GM06990 (cell line): ENCODE data around the gene NLGN3.

Experiments
- DNase-seq: peaks from one replicate; pipeline ENCODE4 v3.0.0-alpha.2; 2011; ENCODE audit not compliant: insufficient read length; ENCODE audit errors: extremely low read depth
- H3K27me3 ChIP-seq: replicated peaks from 2 replicates; pipeline ENCODE4 v1.6.0; 2011; ENCODE audit warnings: low read length; ENCODE audit not compliant: control insufficient read depth, insufficient read depth
- H3K36me3 ChIP-seq: 2 replicates; pipeline ENCODE4 v1.5.1; 2011; ENCODE audit warnings: low read length; ENCODE audit not compliant: control insufficient read depth, insufficient read depth
- H3K4me3 ChIP-seq: replicated peaks from 2 replicates; pipeline ENCODE4 v1.5.1; 2011; ENCODE audit warnings: low read depth, mild to moderate bottlenecking, control low read depth, low read length
- CTCF ChIP-seq: IDR thresholded peaks from 2 replicates; pipeline ENCODE4 v1.5.1; 2011; ENCODE audit warnings: low read length, control low read depth, mild to moderate bottlenecking, inconsistent platforms; ENCODE audit not compliant: insufficient read depth, poor library complexity, severe bottlenecking

The NLGN3 gene

GRCh38 chrX:71210816-71211215, 66.2 kb downstream of the NLGN3 start:
- no peak overlapping the region for H3K4me3 ChIP-seq
- DNase-seq = no peak
- TF ChIP-seq CTCF = no peak
- H3K27me3 ChIP-seq = no peaks in the 10 kb centered on the region
- H3K36me3 ChIP-seq = no peaks in the 10 kb centered on the region

GRCh38 chrX:71212536-71212935, 67.9 kb downstream of the NLGN3 start:
- no peak overlapping the region for H3K4me3 ChIP-seq
- no peaks in the 10 kb centered on the region for H3K27me3 ChIP-seq
- TF ChIP-seq CTCF = no peak
- DNase-seq = no peak
- H3K36me3 ChIP-seq = no peaks in the 10 kb centered on the region

- Histone ChIP-seq H3K27me3 (no peaks in the 10 kb centered on the region), H3K36me3 (no peaks in the 10 kb centered on the region), H3K4me3 (no peak overlapping the region)
- no peak for TF ChIP-seq CTCF
- no peak for DNase-seq
Observed at GRCh38 chrX:71214152-71214551, 69.5 kb downstream of the NLGN3 start.

GRCh38 chrX:71214604-71215337, 70.1 kb downstream of the NLGN3 start:
- DNase-seq = no peak
- TF ChIP-seq CTCF = no peak
- no peak overlapping the region for H3K4me3 ChIP-seq
- H3K36me3 ChIP-seq = no peaks in the 10 kb centered on the region
- no peaks in the 10 kb centered on the region for H3K27me3 ChIP-seq

- Histone ChIP-seq H3K27me3 (no peaks in the 10 kb centered on the region), H3K36me3 (no peaks in the 10 kb centered on the region), H3K4me3 (no peak overlapping the region)
- DNase-seq = no peak
- no peak for TF ChIP-seq CTCF
Observed at GRCh38 chrX:71215338-71215912, 70.8 kb downstream of the NLGN3 start.

- DNase-seq = no peak
- Histone ChIP-seq H3K27me3 (no peaks in the 10 kb centered on the region), H3K36me3 (no peaks in the 10 kb centered on the region), H3K4me3 (no peak overlapping the region)
- no peak for TF ChIP-seq CTCF
Observed at GRCh38 chrX:71216485-71216884, 71.8 kb downstream of the NLGN3 start.
